AG04450 (cell line): ENCODE measurements around the gene MSMB. TPM values are rescaled to one million over a fixed set of nuclear protein-coding genes. Genes with fewer than 3 reads are reported as not detected.
"Not testable (repeated sequence)": the region's sequence is repeated elsewhere in the genome, so short reads cannot be mapped to it uniquely, and the experiment has no call there.

Experiments used
- CTCF ChIA-PET: fragments of 300-600, 350-600 bp; formaldehyde crosslinking; extraction: SDS; loops from one replicate; lab custom pipeline; 2022; ENCODE audit warnings: antibody characterized with exemption, inconsistent platforms; lab: Charles Lee
- POLR2A ChIA-PET: fragments of 350-600 bp; formaldehyde crosslinking; extraction: SDS; loops from one replicate; lab custom pipeline; 2021; ENCODE audit warnings: antibody characterized with exemption, inconsistent platforms; lab: Yijun Ruan, JAX
- DNase-seq: peaks from one replicate; pipeline ENCODE4 v3.0.0-alpha.2; 2011; ENCODE audit warnings: low read depth, low spot score
- H3K27ac ChIP-seq: one replicate; pipeline ENCODE4 v1.5.1; 2012; ENCODE audit warnings: low read depth, low read length, control low read depth
- H3K27me3 ChIP-seq: one replicate; pipeline ENCODE4 v1.6.0; 2012; ENCODE audit warnings: low read length; ENCODE audit not compliant: control insufficient read depth, insufficient read depth
- H3K4me3 ChIP-seq: 2 replicates; pipeline ENCODE4 v1.5.1; 2011; ENCODE audit warnings: mild to moderate bottlenecking, low read depth, low read length, control low read depth
- H3K9me3 ChIP-seq: 2 replicates; pipeline ENCODE4 v1.5.1; 2012; ENCODE audit warnings: low read length; ENCODE audit not compliant: control insufficient read depth, insufficient read depth
- CTCF ChIP-seq: IDR thresholded peaks from 2 replicates; pipeline ENCODE4 v1.5.1; 2011; ENCODE audit warnings: low read depth, low read length, control low read depth, inconsistent platforms
- polyA plus RNA-seq: library from polyadenylated mRNA; depleted of rRNA; stranded (reverse); fragments of >200 nt; gene quantifications from 2 replicates; pipeline ENCODE4 v1.2.3, GENCODE V29; 2011

Gene MSMB
- polyA plus RNA-seq, 1 experiment, result not detected

- no peak for DNase-seq
- Histone ChIP-seq H3K27ac (no peak overlapping the region), H3K27me3 (no peaks in the 10 kb centered on the region), H3K9me3 (no peaks in the 10 kb centered on the region), H3K4me3 (no peak overlapping the region)
- ChIA-PET POLR2A (no interaction called here), CTCF (interaction anchor here (1.5 kb wide), 1 partner anchor 28 kb away, joined by 7 read pairs; no protein-coding TSS in a partner anchor)
- TF ChIP-seq CTCF, result no peak
Measured at GRCh38 chr10:46001187-46001756, 44.8 kb downstream of the MSMB start.

DNA sequence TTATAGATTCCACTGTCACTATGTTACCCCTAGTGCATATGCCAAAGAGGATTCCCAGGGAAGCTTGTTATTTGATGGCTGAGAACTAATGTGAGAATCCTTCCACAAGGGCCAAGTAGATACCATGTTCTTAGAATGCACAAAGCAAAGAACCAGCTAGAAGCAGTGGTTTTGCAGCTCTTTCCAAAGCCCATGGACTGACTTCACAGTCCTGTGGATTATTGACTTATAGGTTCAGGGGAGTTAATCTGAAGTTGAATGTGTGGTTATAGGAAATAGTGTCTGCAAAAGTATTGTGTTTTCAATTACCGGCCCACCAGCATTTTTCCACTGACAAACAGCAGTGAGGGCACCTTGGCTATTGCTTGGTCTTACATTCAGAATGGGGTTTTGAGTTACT is 45.5 kb downstream of the MSMB start:
- CTCF ChIA-PET, result no interaction called here
- POLR2A ChIA-PET, result no interaction called here

DNA sequence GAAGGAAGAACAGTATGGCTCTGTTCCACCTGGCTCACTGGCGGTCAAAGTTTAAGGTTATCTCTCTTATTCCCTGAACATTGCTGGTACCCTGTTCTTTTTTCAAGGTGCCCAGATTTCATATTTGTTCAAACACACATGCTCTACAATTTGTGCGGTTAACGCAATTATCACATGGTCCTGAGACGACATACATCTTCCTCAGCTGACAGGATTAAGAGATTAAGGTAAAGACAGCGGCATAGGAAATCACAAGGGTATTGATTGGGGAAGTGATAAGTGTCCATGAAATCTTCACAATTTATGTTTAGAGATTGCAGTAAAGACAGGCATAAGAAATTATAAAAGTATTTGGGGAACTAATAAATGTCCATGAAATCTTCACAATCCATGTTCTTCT is 46.1 kb downstream of the MSMB start:
- POLR2A ChIA-PET, H3K4me3 ChIP-seq, CTCF ChIA-PET: not testable (repeated sequence)

More for the DNA sequence above, 45.5 kb downstream of the MSMB start:
- Histone ChIP-seq H3K27ac (no peak overlapping the region), H3K9me3 (no peaks in the 10 kb centered on the region), H3K4me3 (no peak overlapping the region), H3K27me3 (no peaks in the 10 kb centered on the region)
- DNase-seq, result no peak
- TF ChIP-seq CTCF, result no peak

DNA sequence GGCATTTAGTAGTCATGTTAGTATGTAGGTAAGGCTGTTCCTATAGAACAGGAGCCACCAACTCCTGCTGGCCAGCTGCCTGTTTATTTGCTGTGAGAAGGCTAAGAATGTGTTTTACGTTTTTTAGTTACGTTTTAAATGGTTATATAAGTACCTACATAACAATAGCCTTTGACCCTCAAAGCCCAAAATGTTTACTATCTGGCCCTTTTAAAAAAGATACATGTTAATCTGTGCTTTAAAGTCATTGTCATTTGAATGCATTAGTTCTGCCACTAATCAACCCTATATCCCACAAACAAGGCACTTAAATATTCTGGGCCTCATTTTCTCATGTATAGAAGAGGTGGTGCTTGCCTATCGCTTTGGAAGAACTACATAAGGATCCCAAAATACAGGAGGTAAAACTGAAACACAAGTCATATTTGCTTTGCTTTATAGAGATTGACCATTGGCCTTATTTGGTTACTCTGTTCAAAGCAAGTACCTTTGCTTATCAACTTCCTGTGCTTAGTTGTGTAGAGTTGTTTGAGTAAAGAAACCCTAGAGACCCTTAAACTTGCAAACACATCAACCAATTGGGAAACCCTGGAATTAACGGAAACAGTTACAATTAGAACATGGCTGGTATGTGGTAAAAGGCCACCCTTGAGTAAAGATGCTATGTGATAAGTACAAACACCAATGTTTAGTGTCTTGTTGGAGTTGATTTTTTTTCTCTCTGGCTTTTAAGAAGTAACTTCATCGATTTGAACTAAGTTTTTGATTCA is 47.9 kb downstream of the MSMB start:
- no peaks in the 10 kb centered on the region for H3K27me3 ChIP-seq
- H3K4me3 ChIP-seq, result no peak overlapping the region
- no peaks in the 10 kb centered on the region for H3K9me3 ChIP-seq
- ChIA-PET POLR2A (no interaction called here), CTCF (interaction anchor here (0.7 kb wide), 1 partner anchor 31 kb away, joined by 5 read pairs; no protein-coding TSS in a partner anchor)
- DNase-seq, result no peak
- no peak overlapping the region for H3K27ac ChIP-seq
- TF ChIP-seq CTCF, result no peak

More for the DNA sequence above, 46.1 kb downstream of the MSMB start:
- not testable (repeated sequence) for H3K9me3 ChIP-seq, H3K27me3 ChIP-seq, DNase-seq, H3K27ac ChIP-seq

DNA sequence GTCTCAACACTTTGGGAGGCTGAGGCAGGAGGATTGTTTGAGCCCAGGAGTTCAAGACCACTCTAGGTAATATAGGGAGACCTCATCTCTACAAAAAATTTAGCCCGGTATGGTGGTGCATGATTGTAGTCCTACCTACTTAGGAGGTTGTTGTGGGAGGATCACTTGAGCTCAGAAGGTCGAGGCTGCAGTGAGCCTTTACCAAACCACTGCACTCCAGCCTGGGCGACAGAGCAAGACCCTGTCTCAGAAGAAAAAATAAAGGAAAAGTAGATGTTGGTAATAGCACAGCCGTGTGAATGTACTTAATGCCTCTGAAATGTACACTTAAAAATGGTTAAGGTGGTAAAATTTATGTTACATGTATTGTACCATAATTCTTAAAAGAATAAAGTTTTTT is 48.5 kb downstream of the MSMB start:
- Histone ChIP-seq H3K4me3 (no peak overlapping the region), H3K9me3 (no peaks in the 10 kb centered on the region), H3K27me3 (no peaks in the 10 kb centered on the region), H3K27ac (no peak overlapping the region)
- TF ChIP-seq CTCF, result no peak
- DNase-seq, result no peak
- ChIA-PET CTCF (no interaction called here), POLR2A (no interaction called here)

- POLR2A ChIA-PET, H3K27me3 ChIP-seq, CTCF ChIA-PET, DNase-seq, H3K4me3 ChIP-seq, H3K9me3 ChIP-seq, H3K27ac ChIP-seq: not testable (repeated sequence)
Measured at GRCh38 chr10:45985590-45985989, 60.5 kb downstream of the MSMB start.

DNA sequence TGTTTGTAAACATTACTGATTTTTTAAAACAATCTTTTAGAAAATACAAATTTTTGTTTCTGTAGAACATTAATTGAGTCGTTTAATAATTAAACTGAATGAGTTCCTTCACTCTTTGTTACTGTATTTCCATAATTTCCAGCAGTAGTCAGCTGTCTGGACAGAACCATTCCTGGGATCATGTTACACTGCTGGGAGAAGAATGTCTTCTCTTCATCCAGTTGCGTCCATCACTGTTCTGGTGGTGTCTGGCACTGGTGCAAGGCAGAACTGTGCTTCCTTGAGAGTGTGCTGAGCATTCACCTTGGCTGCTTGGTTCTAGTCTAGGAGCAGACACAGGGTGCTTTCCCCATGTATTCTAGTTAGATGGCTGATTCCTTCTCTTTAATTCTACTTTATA is 61.6 kb downstream of the MSMB start:
- H3K9me3 ChIP-seq, DNase-seq, H3K27me3 ChIP-seq, POLR2A ChIA-PET, H3K27ac ChIP-seq, H3K4me3 ChIP-seq: not testable (repeated sequence)
- CTCF ChIA-PET, result interaction anchor here (1.1 kb wide), 1 partner anchor 45 kb away, joined by 5 read pairs; the partner anchor contains the start of gene NCOA4
